ENCODE data around the gene DNAH8.

DNAH8 gene

GRCh38 chr6:38805127-38805655 is 90.1 kb downstream of the DNAH8 start:
- Histone ChIP-seq H3K9ac (ENCODE audit: low read depth, low read length) (no peak overlapping the region), H3K9me3 (ENCODE audit: control insufficient read depth, insufficient read depth, low read length) (no peaks in the 10 kb centered on the region), H3K36me3 (ENCODE audit: insufficient read depth, low read length) (no peaks in the 10 kb centered on the region), H3K4me1 (ENCODE audit: insufficient read depth, low read length) (no peaks in the 10 kb centered on the region)

- H3K36me3 ChIP-seq (ENCODE audit: insufficient read depth, low read length) = no peaks in the 10 kb centered on the region
- no peak overlapping the region for H3K9ac ChIP-seq (ENCODE audit: low read depth, low read length)
- H3K9me3 ChIP-seq (ENCODE audit: control insufficient read depth, insufficient read depth, low read length) = no peaks in the 10 kb centered on the region
- H3K4me1 ChIP-seq (ENCODE audit: insufficient read depth, low read length) = no peaks in the 10 kb centered on the region
Measured at GRCh38 chr6:38805692-38806091, 90.6 kb downstream of the DNAH8 start.

- no peaks in the 10 kb centered on the region for H3K36me3 ChIP-seq (ENCODE audit: insufficient read depth, low read length)
- H3K9me3 ChIP-seq (ENCODE audit: control insufficient read depth, insufficient read depth, low read length) = no peaks in the 10 kb centered on the region
- H3K4me1 ChIP-seq (ENCODE audit: insufficient read depth, low read length) = no peaks in the 10 kb centered on the region
- no peak overlapping the region for H3K9ac ChIP-seq (ENCODE audit: low read depth, low read length)
Measured at GRCh38 chr6:38806271-38806670, 91.2 kb downstream of the DNAH8 start.

GRCh38 chr6:38806833-38807232 is 91.7 kb downstream of the DNAH8 start:
- Histone ChIP-seq H3K9me3 (ENCODE audit: control insufficient read depth, insufficient read depth, low read length) (no peaks in the 10 kb centered on the region), H3K9ac (ENCODE audit: low read depth, low read length) (no peak overlapping the region), H3K4me1 (ENCODE audit: insufficient read depth, low read length) (no peaks in the 10 kb centered on the region), H3K36me3 (ENCODE audit: insufficient read depth, low read length) (no peaks in the 10 kb centered on the region)

GRCh38 chr6:38808039-38808438 is 92.9 kb downstream of the DNAH8 start:
- Histone ChIP-seq H3K9me3 (ENCODE audit: control insufficient read depth, insufficient read depth, low read length) (no peaks in the 10 kb centered on the region), H3K9ac (ENCODE audit: low read depth, low read length) (no peak overlapping the region), H3K36me3 (ENCODE audit: insufficient read depth, low read length) (no peaks in the 10 kb centered on the region), H3K4me1 (ENCODE audit: insufficient read depth, low read length) (no peaks in the 10 kb centered on the region)

GRCh38 chr6:38813041-38813823 is 98.1 kb downstream of the DNAH8 start:
- H3K9me3 ChIP-seq (ENCODE audit: control insufficient read depth, insufficient read depth, low read length) = no peaks in the 10 kb centered on the region
- no peak overlapping the region for H3K9ac ChIP-seq (ENCODE audit: low read depth, low read length)
- no peaks in the 10 kb centered on the region for H3K36me3 ChIP-seq (ENCODE audit: insufficient read depth, low read length)
- H3K4me1 ChIP-seq (ENCODE audit: insufficient read depth, low read length) = no peaks in the 10 kb centered on the region

- Histone ChIP-seq H3K9ac (ENCODE audit: low read depth, low read length) (no peak overlapping the region), H3K36me3 (ENCODE audit: insufficient read depth, low read length) (no peaks in the 10 kb centered on the region), H3K9me3 (ENCODE audit: control insufficient read depth, insufficient read depth, low read length) (no peaks in the 10 kb centered on the region), H3K4me1 (ENCODE audit: insufficient read depth, low read length) (no peaks in the 10 kb centered on the region)
Measured at GRCh38 chr6:38814761-38815160, 99.7 kb downstream of the DNAH8 start.

GRCh38 chr6:38815250-38815649 is 100.1 kb downstream of the DNAH8 start:
- Histone ChIP-seq H3K9me3 (ENCODE audit: control insufficient read depth, insufficient read depth, low read length) (no peaks in the 10 kb centered on the region), H3K4me1 (ENCODE audit: insufficient read depth, low read length) (no peaks in the 10 kb centered on the region), H3K9ac (ENCODE audit: low read depth, low read length) (no peak overlapping the region), H3K36me3 (ENCODE audit: insufficient read depth, low read length) (no peaks in the 10 kb centered on the region)

GRCh38 chr6:38818691-38819090 is 103.6 kb downstream of the DNAH8 start:
- Histone ChIP-seq H3K9ac (ENCODE audit: low read depth, low read length) (no peak overlapping the region), H3K9me3 (ENCODE audit: control insufficient read depth, insufficient read depth, low read length) (no peaks in the 10 kb centered on the region), H3K4me1 (ENCODE audit: insufficient read depth, low read length) (no peaks in the 10 kb centered on the region), H3K36me3 (ENCODE audit: insufficient read depth, low read length) (no peaks in the 10 kb centered on the region)

- H3K9ac ChIP-seq (ENCODE audit: low read depth, low read length) = no peak overlapping the region
- no peaks in the 10 kb centered on the region for H3K4me1 ChIP-seq (ENCODE audit: insufficient read depth, low read length)
- no peaks in the 10 kb centered on the region for H3K9me3 ChIP-seq (ENCODE audit: control insufficient read depth, insufficient read depth, low read length)
- no peaks in the 10 kb centered on the region for H3K36me3 ChIP-seq (ENCODE audit: insufficient read depth, low read length)
Measured at GRCh38 chr6:38822963-38823362, 107.9 kb downstream of the DNAH8 start.

GRCh38 chr6:38824243-38824894 is 109.3 kb downstream of the DNAH8 start:
- no peaks in the 10 kb centered on the region for H3K4me1 ChIP-seq (ENCODE audit: insufficient read depth, low read length)
- no peaks in the 10 kb centered on the region for H3K9me3 ChIP-seq (ENCODE audit: control insufficient read depth, insufficient read depth, low read length)
- H3K9ac ChIP-seq (ENCODE audit: low read depth, low read length) = no peak overlapping the region
- no peaks in the 10 kb centered on the region for H3K36me3 ChIP-seq (ENCODE audit: insufficient read depth, low read length)

GRCh38 chr6:38827024-38827423 is 111.9 kb downstream of the DNAH8 start:
- Histone ChIP-seq H3K36me3 (ENCODE audit: insufficient read depth, low read length) (no peaks in the 10 kb centered on the region), H3K4me1 (ENCODE audit: insufficient read depth, low read length) (no peaks in the 10 kb centered on the region), H3K9me3 (ENCODE audit: control insufficient read depth, insufficient read depth, low read length) (no peaks in the 10 kb centered on the region), H3K9ac (ENCODE audit: low read depth, low read length) (no peak overlapping the region)

GRCh38 chr6:38831865-38832264 is 116.8 kb downstream of the DNAH8 start:
- Histone ChIP-seq H3K9ac (ENCODE audit: low read depth, low read length) (no peak overlapping the region), H3K36me3 (ENCODE audit: insufficient read depth, low read length) (no peaks in the 10 kb centered on the region), H3K4me1 (ENCODE audit: insufficient read depth, low read length) (no peaks in the 10 kb centered on the region), H3K9me3 (ENCODE audit: control insufficient read depth, insufficient read depth, low read length) (no peaks in the 10 kb centered on the region)

GRCh38 chr6:38833320-38833719 is 118.2 kb downstream of the DNAH8 start:
- H3K4me1 ChIP-seq (ENCODE audit: insufficient read depth, low read length) = no peaks in the 10 kb centered on the region
- H3K36me3 ChIP-seq (ENCODE audit: insufficient read depth, low read length) = no peaks in the 10 kb centered on the region
- no peaks in the 10 kb centered on the region for H3K9me3 ChIP-seq (ENCODE audit: control insufficient read depth, insufficient read depth, low read length)
- no peak overlapping the region for H3K9ac ChIP-seq (ENCODE audit: low read depth, low read length)

GRCh38 chr6:38836585-38836984 is 121.5 kb downstream of the DNAH8 start:
- no peak overlapping the region for H3K9ac ChIP-seq (ENCODE audit: low read depth, low read length)
- no peaks in the 10 kb centered on the region for H3K4me1 ChIP-seq (ENCODE audit: insufficient read depth, low read length)
- H3K9me3 ChIP-seq (ENCODE audit: control insufficient read depth, insufficient read depth, low read length) = no peaks in the 10 kb centered on the region
- H3K36me3 ChIP-seq (ENCODE audit: insufficient read depth, low read length) = no peaks in the 10 kb centered on the region

Data from ES-I3 (cell line).